Neural cell (in vitro differentiated cells): ENCODE data around the gene NACC1. TPM values are rescaled to one million over a fixed set of nuclear protein-coding genes. Genes with fewer than 3 reads are reported as not detected.

Experiments used
- H2AFZ ChIP-seq: fragments of 200-600, 300-800 bp; sonication (generic), shearing (Covaris generic); 2 replicates; pipeline ENCODE4 v1.6.0; 2014; ENCODE audit warnings: low read depth, mild to moderate bottlenecking, antibody characterized with exemption, low read length, moderate library complexity
- H3F3A ChIP-seq: fragments of 200-600 bp; shearing (Covaris generic); 2 replicates; pipeline ENCODE4 v1.6.1; 2016; ENCODE audit warnings: mild to moderate bottlenecking, moderate library complexity, mixed read lengths, antibody characterized with exemption, low read length; ENCODE audit not compliant: insufficient read depth, poor library complexity, severe bottlenecking
- H3K27ac ChIP-seq: fragments of 200-600, 300-800 bp; sonication (generic), shearing (Covaris generic); 2 replicates; pipeline ENCODE4 v1.5.1; 2014; ENCODE audit warnings: mild to moderate bottlenecking, low read length, moderate library complexity
- H3K27me3 ChIP-seq: fragments of 300-800, 200-600 bp; sonication (generic), shearing (Covaris generic); 2 replicates; pipeline ENCODE4 v1.6.0; 2014; ENCODE audit warnings: mild to moderate bottlenecking, low read depth, low read length, moderate library complexity; ENCODE audit not compliant: insufficient read depth
- H3K36me3 ChIP-seq: fragments of 300-800, 200-600 bp; sonication (generic), shearing (Covaris generic); 2 replicates; pipeline ENCODE4 v1.5.1; 2014; ENCODE audit warnings: mild to moderate bottlenecking, antibody characterized with exemption, low read length, moderate library complexity; ENCODE audit not compliant: insufficient read depth
- H3K4me2 ChIP-seq: fragments of 300-800, 200-600 bp; sonication (generic), shearing (Covaris generic); 2 replicates; pipeline ENCODE4 v1.6.0; 2014; ENCODE audit warnings: mild to moderate bottlenecking, low read length
- H3K4me3 ChIP-seq: fragments of 300-800, 200-600 bp; sonication (generic), shearing (Covaris generic); 2 replicates; pipeline ENCODE4 v1.5.1; 2014; ENCODE audit warnings: mild to moderate bottlenecking, low read length, moderate library complexity
- H3K79me2 ChIP-seq: fragments of 200-600 bp; shearing (Covaris generic); replicated peaks from 2 replicates; pipeline ENCODE4 v1.6.0; 2014; ENCODE audit warnings: mild to moderate bottlenecking, low read length, moderate library complexity; ENCODE audit not compliant: insufficient read depth
- H3K9ac ChIP-seq: fragments of 300-800, 200-600 bp; sonication (generic), shearing (Covaris generic); 2 replicates; pipeline ENCODE4 v1.6.1; 2016; ENCODE audit warnings: mild to moderate bottlenecking, low read length, mixed read lengths
- H3K9me2 ChIP-seq: fragments of 200-600 bp; shearing (Covaris generic); 2 replicates; pipeline ENCODE4 v1.6.1; 2016; ENCODE audit warnings: mild to moderate bottlenecking, low read length, mixed read lengths; ENCODE audit not compliant: insufficient read depth
- H3K9me3 ChIP-seq: fragments of 200-600, 300-800 bp; sonication (generic), shearing (Covaris generic); 2 replicates; pipeline ENCODE4 v1.6.1; 2016; ENCODE audit warnings: mild to moderate bottlenecking, mixed run types, low read length, moderate library complexity, mixed read lengths
- H4K20me1 ChIP-seq: fragments of 200-600 bp; shearing (Covaris generic); 2 replicates; pipeline ENCODE4 v1.6.1; 2016; ENCODE audit warnings: mild to moderate bottlenecking, mixed run types; ENCODE audit not compliant: insufficient read depth
- CTCF ChIP-seq: fragments of 450-650 bp; IDR thresholded peaks from 2 replicates; pipeline ENCODE4 v1.5.1; 2014; ENCODE audit warnings: antibody characterized with exemption, mild to moderate bottlenecking, moderate library complexity; ENCODE audit not compliant: poor library complexity, severe bottlenecking
- EP300 ChIP-seq: fragments of 450-650 bp; conservative IDR thresholded peaks from 2 replicates; pipeline ENCODE4 v1.6.1; 2014; ENCODE audit warnings: antibody characterized with exemption, mild to moderate bottlenecking, moderate library complexity; ENCODE audit not compliant: poor library complexity, severe bottlenecking
- EZH2 ChIP-seq: fragments of 200-600, 300-800 bp; shearing (Covaris generic), sonication (generic); IDR thresholded peaks from 2 replicates; pipeline ENCODE4 v1.6.1; 2014; ENCODE audit warnings: antibody characterized with exemption, low read length, borderline replicate concordance, mild to moderate bottlenecking; ENCODE audit not compliant: insufficient read depth, poor library complexity, severe bottlenecking
- MXI1 ChIP-seq: fragments of 450-650 bp; conservative IDR thresholded peaks from 2 replicates; pipeline ENCODE4 v1.6.1; 2014; ENCODE audit warnings: antibody characterized with exemption, mild to moderate bottlenecking; ENCODE audit not compliant: poor library complexity, severe bottlenecking
- POLR2AphosphoS5 ChIP-seq: IDR thresholded peaks from 2 replicates; pipeline ENCODE4 v1.6.1; 2012
- RAD21 ChIP-seq: fragments of 450-650 bp; conservative IDR thresholded peaks from 2 replicates; pipeline ENCODE4 v1.6.1; 2014; ENCODE audit warnings: antibody characterized with exemption, mild to moderate bottlenecking, moderate library complexity
- REST ChIP-seq: IDR thresholded peaks from 2 replicates; pipeline ENCODE4 v1.6.1; 2012; ENCODE audit warnings: borderline replicate concordance
- SMC3 ChIP-seq: fragments of 450-650 bp; conservative IDR thresholded peaks from 2 replicates; pipeline ENCODE4 v1.6.1; 2014; ENCODE audit warnings: antibody characterized with exemption, mild to moderate bottlenecking, moderate library complexity; ENCODE audit not compliant: poor library complexity
- TAF1 ChIP-seq: IDR thresholded peaks from 2 replicates; pipeline ENCODE4 v1.6.1; 2012; ENCODE audit warnings: low read depth
- polyA plus RNA-seq: library from polyadenylated mRNA; depleted of rRNA; stranded (reverse); fragments of >200 nt; gene quantifications from 2 replicates; pipeline ENCODE4 v1.2.3, GENCODE V29; 2014

Gene NACC1
- polyA plus RNA-seq, 1 donor from 2014 or later = 16.1 TPM

- no peaks in the 10 kb centered on the region for H4K20me1 ChIP-seq
- H3K36me3 ChIP-seq = no peaks in the 10 kb centered on the region
- H3K4me3 ChIP-seq = peak overlapping the region; percentile 97
- peak overlapping the region; percentile 56 for H3K4me2 ChIP-seq
- peak overlapping the region; percentile 35 for H2AFZ ChIP-seq
- H3K27ac ChIP-seq = peak overlapping the region; percentile 96
- H3K9me2 ChIP-seq = no peaks in the 10 kb centered on the region
- TF ChIP-seq RAD21 (no peak), POLR2AphosphoS5 (no peak), MXI1 (peak; percentile 44), REST (no peak), SMC3 (no peak), CTCF (no peak), EP300 (no peak)
- H3F3A ChIP-seq = no peaks in the 10 kb centered on the region
- no peaks in the 10 kb centered on the region for H3K9me3 ChIP-seq
- H3K9ac ChIP-seq = peak overlapping the region; percentile 92
- H3K79me2 ChIP-seq = peaks cover 4% of the 10 kb centered on the region
- peaks cover 16% of the 10 kb centered on the region for H3K27me3 ChIP-seq
Measured at GRCh38 chr19:13152356-13152973, 34.4 kb downstream of the NACC1 start.

- Histone ChIP-seq H3K9me2 (no peaks in the 10 kb centered on the region), H3K79me2 (peaks cover 4% of the 10 kb centered on the region), H3K9ac (peak overlapping the region; percentile 92), H3F3A (no peaks in the 10 kb centered on the region), H2AFZ (peak overlapping the region; percentile 35), H3K27ac (peak overlapping the region; percentile 96), H3K4me3 (peak overlapping the region; percentile 97), H3K27me3 (peaks cover 16% of the 10 kb centered on the region), H4K20me1 (no peaks in the 10 kb centered on the region), H3K4me2 (peak overlapping the region; percentile 46), H3K9me3 (no peaks in the 10 kb centered on the region), H3K36me3 (no peaks in the 10 kb centered on the region)
- TF ChIP-seq RAD21 (peak; percentile 25), MXI1 (peak; percentile 58), CTCF (peak; percentile 52), SMC3 (no peak), TAF1 (peak; percentile 82), EP300 (peak; percentile 61), REST (peak; percentile 56), POLR2AphosphoS5 (peak; percentile 98), EZH2 (no peak)
Measured at GRCh38 chr19:13152974-13153568, 35.0 kb downstream of the NACC1 start.
